ENCODE measurements around the gene CT47C1. TPM values are rescaled to one million over a fixed set of nuclear protein-coding genes. Genes with fewer than 3 reads are reported as not detected.

CT47C1 gene
- not detected in 2 replicates for total RNA-seq

DNA sequence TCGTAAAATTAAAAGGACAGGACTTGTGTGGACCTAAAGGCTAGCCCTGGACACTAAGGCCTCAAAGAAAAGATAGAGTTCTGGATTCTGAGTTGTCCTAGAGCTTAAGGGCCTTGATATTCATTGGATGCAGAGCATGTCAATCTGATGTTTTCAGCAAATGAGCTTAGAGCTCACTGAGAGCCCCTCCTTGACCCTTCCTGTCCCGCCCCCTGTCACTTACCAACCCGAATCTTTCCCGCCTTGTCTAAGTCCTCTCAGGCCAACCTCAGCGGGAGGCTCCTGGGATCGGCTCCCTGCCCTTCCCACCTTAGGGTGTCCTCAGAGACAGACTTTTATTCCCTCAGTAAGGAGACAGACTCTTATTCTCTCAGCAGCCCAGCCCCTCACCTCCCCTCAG lies at the start of gene CT47C1:
TSS of gene CT47C1 (plus strand) at position 250 of the 400 bp plus-strand sequence. CDS start 233 bp downstream, outside the sequence.

Other genes with a start within 250 kb of the CT47C1 start
- not detected in 2 replicates for gene ZCCHC12, start 249.2 kb upstream of the CT47C1 start, total RNA-seq
- not detected in 2 replicates for gene LONRF3, start 98.4 kb upstream of the CT47C1 start, total RNA-seq
- not detected in 2 replicates for gene KIAA1210, start 54.8 kb downstream of the CT47C1 start, total RNA-seq
- 115 and 127 TPM in 2 replicates for gene PGRMC1, start 163.3 kb downstream of the CT47C1 start, total RNA-seq